Activated gamma-delta T cell treated with anti-CD3 and anti-CD28 coated beads, Interleukin-2, amount 50 U/mL, for 16 hours (primary cell): ENCODE measurements around the gene SEPTIN1.
"Not testable (repeated sequence)": the region's sequence is repeated elsewhere in the genome, so short reads cannot be mapped to it uniquely, and the experiment has no call there.

ENCODE experiments used
- DNase-seq: peaks from one replicate; pipeline ENCODE4 v3.0.0-alpha.2; 2020; ENCODE audit warnings: low read depth

Gene SEPTIN1

DNA sequence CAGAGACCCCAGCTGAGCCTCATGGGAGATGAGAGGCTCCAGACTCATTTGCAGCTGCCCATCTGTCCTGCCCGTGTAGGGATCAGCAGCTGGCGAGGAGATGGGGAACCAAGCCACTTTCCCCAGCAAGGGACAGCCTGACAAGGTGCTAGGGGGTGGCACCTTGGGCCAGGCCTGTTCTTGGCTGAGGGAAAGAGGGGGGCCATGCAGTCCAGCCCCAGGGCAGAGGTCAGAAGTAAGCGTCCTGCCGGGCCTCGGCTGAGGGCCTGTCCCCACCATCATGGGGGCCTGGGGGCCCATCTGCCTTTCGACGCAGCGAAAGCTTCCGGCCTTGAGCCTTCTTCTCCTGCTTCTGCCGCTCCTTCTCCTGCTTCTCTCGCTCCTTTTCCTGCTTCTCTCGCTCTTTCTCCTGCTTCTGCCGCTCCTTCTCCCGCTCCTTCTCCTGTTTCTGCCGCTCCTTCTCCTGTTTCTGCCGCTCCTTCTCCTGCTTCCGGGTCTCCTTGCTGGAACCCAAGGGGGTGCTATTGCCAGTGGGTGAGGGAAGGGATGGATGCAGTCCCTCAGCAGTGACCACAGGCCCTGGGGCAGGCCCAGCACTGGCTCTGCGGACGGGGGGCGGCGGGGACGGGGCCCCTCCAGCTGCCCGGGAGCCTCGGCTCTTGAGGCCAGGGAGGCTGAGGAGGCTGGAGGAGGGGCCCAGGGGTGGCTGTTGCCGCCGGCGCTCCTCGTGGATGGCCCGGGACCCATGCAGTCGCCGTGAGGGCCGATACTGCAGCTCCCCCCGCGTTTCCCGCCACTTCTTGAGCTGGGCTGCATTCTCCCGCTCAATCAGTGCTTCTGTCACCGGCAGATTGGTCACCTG, 24.4 kb downstream of the SEPTIN1 start:
- no peak for DNase-seq

DNA sequence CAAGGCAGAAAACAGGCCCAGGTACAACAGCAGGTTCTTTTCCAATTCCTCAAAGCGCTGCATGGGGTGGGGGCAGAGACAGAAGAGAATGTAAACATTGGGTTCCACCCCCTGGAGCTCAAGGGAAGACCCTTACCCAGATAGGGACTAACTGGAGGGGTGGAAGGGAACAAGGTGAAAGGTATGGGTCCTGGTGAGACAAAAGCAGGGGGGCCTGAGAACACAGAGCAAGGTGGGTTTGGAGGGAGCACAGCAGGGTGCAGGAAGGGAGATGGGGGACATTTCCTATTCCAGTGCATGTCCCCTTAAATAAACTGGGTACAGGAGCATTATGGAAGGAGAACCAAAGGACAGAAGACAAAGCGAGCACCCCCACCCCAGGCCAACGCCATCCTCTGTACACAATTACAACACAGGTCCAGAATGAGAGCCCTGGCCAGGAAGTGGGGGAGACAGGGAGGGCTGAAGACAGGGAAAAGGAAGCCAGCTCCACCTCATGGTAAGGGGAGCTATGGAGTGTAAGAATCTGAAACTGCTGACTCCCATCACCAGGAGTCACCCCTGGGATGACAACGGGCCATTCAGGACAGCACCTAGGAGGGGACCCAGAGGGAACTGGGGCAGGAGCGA, 25.2 kb downstream of the SEPTIN1 start:
- no peak for DNase-seq

DNA sequence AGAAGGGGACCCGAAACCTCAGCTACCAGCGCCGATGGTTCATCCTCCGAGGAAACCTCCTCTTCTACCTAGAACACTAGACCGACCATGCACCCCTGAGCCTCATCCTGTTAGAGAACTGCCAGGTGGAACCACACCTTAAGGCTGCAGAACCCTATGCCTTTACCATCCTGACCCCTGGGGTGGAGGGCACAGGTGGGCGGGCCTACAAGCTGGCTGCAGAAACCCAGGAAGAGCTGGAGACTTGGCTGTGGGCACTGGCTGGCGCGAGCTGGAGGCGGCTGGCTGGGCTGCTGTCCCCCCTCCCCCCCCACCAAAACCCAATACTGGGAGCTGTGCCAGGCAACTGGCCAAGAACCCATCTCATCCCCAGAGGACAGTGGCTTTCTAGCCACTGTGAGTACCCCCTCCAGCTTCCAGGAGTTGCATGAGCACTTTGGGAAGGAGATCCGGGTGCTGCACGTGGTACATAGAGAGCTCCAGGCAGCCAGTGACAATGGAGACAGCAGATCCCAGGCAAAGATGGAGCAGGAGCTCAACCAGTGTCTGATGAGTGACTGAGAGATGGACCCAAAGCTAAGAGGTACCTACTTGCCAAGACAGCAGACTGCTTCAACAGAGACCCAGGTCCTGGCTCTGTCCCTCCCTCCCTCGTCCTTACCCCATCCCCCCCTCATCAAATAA, 25.8 kb downstream of the SEPTIN1 start:
- DNase-seq, result no peak

DNA sequence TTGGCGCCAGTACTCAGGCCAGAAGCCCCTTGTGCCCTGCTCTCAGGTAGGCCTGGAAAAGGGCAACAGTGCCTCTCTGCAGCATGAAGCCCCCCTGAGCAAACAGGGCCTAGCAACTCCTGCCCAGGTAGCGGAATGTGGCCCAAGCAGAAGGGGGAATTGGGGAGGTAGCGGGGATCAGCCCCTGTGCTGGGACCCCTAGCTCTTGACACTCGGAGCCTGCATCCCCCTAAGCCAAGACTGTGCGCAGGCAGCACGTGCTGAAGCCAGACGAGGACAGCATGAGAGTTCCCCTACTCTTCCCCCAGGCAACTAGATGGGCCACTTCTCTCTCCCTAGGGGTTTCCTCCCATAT, 26.4 kb downstream of the SEPTIN1 start:
- DNase-seq, result no peak

DNA sequence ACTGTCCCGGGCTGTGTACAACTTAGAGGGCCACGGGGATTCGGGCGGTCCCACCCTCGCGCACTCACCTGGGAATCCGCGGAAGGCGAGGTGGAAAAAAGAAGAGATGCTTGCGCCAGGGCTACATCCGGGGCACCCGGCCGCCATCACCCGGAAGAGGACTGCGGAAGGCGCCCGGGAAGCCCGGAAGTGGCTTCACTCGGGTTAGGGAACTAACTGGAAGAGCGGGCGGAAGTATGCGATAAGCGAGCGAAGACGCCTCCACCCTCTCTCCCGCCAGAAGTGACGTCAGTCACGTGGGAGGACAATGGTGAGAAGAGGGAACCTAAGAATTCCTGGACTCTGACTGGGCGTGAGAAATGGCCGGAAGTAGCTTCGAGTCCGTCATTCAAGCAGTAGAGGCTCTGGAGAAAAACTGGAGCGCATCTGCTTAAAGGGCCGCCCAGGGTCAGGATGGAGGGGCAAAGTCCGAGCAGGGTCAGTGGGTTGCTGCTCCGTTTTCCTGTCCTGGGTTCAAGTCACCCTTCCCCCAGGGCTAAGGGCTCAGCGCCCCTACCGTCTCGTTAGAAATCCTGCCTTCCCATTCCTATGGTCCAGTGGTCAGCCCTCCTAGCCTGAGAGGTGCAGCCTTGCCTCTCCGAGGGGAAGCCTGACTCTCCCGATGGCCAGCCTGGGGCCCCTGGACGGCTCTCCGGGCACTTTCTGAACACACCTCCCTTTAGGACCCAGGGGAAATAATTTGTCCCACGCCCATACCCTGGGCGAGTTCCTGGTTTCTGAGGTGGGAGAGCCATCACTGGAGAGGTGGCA, 27.0 kb downstream of the SEPTIN1 start, which contains the start of gene CD2BP2:
TSS of gene CD2BP2 (minus strand) at position 165 of the 810 bp plus-strand sequence. CDS start 627 bp downstream, outside the sequence.
- peak; percentile 79 for DNase-seq

DNA sequence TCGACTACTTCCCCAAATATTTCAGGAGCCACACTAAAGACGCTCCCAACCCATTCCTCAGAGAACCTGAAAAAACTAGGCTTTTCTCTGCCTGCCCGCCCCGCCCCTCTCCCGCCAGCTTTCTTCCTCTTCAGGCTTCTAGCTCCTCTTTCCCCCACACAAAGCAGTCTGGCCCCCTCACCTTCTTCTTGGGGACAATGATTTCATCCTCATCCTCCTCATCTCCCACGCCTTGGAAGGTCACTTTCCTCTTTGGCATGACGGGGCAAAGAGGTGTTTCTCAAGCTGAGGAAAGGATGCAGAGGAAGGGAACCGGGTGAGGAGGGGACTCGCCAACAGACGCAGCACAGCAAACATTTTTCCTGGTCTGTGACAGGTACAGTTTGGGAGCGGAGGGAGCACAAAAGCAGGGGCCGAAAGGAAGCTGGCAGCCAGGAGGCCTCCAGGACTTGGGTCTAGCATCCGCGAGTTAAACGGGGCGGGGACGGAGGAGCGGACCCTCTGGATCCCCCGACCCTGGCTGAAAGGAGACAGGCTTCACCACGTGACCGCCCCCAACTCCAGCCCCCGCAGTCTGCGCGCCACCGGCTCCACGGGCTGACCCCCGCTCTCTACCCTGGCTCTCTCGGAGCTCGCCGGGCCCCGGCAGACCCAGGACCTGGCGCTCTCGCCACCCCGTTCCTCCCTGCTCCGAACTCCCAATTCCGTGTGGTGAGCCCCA, 27.8 kb downstream of the SEPTIN1 start:
- no peak for DNase-seq

DNA sequence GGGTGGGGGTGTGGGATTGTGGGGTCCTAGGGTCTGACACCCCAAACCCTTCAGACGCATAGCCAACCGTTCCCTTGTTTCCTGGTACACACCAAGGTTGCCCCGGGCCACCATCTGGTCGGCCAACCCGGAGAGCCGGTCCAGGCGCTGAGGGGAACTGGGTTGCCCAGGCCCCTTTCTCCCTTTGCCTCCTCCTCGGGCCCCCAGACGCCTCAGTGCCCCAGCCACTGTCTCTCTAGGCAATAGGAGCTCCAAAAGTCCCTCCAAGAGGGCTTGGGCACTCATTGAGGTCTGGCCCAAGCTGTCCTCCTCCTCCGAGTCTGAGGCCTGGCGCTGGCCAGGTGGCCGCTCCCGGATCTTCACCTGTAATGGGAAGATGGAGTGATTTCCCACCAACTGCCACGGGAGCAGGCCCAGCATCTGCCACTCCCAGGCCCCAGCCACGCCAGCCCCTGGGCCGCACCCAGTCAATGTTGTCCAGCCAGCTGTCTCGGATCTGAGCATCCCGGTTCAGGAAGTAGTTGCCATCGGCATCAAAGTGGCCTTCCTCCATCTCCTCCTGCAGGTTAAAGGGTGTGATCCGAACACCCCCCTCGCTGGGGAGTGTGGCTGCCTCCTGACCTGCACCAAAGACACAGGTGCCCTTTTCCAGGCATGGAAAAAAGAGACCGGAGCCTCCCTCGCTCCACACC, 28.8 kb downstream of the SEPTIN1 start:
- DNase-seq, result no peak

DNA sequence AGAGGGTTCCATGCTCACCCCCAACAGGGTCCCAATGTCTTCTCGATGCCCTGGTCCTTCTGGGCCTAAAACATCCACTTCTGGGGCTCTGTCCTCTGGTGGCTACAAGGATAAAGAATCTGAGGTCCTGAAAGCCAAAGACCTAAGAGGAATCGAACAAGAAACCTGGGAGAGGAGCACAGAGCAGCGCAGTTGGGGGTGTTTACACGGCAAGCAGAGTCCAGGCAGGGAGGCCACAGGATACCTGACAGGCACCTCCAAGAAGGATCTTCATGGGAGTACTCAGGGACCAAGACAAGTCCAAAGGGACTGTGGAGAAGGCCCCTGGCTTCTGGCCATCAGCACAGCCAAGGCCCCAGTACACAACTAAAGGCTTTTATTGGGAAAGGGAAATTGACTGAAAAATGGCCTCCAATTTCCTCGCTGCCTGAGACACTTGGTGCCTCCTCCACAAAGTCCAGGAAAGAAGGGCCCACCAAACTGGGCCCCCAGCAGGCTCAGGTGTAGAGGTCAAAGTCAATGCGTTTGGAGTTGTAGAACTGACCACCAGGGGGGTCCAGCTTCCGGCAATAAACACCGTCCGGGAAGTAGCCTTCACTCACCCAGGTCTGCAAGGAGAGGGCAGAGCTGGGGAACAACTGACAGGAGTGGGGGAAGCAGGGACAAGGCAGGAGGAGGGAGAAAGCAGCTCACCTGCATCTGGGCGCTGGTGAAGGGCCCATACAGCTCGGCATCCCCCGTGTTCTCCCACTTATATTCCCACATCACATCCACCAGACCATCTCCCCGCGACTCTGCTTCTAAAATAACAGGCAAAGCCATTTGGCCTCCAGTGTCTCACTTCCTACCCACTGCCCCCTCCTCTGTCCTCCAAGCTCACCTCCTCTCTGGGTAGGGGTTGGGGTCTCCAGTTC, 29.6 kb downstream of the SEPTIN1 start:
- DNase-seq, result no peak

DNA sequence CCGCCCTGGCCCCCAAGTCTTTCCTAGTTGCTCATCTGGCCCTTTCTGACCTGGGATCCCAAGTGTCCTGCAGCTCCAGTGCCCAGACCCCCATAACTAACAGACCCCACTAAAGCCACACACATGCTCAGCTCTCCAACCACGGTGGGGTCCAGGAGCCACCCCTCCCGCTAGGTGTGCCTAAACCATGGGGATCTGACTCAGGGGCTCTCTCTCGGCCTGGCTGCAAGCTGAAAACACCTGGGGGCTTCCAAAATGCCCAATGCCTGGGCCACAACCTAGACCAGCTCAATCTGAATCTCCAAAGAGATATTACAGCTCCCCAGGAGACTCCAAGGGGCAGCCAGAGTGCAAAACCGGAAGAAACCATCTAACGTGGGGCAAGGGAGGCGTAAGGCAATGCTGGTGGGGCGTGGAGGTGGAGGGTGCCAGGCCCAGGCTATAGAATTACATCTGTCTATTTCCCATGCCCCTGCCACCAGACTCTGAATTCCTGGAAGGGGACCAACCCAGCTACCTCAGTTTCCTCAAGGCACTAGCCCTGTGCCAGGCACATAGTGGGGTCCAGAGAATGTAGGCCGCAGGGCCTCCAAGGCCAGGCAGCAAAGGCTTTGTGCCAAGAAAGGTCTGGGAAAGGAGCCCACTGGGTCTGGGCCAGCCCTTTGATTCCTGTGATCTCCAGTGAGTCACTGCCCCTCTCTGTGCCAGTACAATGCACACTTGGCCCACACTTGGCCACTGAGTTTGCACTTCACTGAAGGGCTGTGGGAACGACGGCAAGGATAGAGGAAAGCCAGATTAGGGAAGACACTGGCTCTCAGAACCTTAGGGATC, 30.6 kb downstream of the SEPTIN1 start:
- DNase-seq, result no peak

DNA sequence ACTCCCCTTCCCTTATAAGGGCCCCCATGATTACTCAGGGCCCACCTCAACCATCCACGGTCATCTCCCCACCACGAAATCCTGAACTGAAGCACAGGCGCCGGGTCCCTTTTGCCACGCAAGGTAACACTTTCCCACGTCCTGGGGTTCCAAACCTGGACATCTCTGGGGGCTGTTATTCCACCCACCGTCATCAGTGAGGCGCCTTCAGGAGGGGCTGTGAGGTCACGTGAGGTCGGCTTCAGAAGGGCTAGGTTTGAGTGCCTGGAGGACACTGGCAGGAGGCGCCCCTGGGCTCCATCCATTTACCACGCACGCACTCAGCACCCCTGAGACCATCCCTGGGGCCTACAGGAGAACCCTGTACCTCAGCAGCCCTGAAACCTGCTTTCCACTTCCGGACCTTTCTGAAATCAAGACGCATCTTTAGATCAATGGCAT, 31.3 kb downstream of the SEPTIN1 start:
- DNase-seq, result no peak

DNA sequence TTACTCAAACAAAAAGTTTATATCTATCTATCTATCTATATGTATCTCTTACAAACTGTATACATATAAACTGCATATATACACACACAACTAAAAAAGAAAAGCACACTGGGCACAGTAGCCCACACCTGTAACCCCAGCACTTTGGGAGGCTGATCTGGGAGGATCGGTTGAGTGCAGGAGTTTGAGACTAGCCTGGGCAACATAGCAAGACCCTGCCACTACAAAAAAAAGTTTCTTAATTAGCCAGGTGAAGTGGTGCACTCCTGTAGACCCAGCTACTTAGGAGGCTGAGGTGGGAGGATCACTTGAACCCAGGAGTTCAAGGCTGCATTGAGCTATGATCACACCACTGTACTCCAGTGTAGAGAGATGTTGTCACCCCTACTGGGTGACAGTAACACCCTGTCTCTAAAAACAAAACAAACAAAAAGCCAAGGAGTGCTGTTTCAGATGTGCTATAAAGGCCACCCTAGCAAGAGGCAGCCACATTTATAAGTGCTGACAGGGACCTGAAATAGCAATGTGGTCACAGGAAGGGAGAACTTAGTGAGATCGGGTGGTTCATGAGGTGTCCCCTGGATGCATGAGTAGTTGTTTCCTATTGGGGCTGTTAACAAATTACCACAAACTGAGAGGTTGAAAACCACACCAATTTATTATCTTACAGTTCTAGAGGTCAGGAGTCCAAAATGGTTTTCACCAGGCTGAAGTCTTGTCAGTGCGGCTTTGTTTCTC, 32.1 kb downstream of the SEPTIN1 start:
- DNase-seq, result no peak

DNA sequence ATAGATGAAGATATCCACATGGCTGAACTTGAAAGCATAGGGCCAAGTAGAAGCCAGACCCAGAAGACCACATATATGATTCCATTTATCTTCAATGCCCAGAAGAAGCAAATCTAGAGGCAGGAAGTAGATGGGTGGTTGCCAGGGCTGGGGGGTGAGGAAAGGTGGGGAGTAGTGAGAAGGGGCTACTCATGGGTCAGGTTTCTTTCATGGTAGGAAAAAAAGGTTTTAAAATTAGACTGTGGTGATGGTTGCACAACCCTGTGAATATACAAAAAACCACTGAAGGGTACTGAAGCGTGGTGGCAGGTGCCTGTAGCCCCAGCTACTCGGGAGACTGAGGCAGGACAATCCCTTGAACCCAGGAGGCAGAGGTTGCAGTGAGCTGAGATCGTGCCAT, 32.7 kb downstream of the SEPTIN1 start:
- no peak for DNase-seq

DNA sequence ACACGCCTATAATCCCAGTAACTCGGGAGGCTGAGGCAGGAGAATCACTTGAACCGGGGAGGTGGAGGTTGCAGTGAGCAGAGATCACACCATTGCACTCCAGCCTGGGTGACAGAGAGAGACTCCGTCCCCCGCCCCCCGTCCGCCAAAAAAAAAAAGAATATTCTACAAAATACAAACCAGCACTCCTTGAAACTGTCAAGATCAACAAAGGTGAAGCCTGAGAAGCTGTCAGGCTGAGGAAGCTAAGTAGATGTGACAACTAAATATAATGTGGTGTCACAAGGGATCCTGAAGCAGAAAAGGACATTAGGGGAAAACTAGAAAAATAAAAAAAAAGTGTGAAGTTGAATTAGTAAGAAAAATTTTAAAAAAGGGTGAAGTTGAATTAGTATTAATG, 33.4 kb downstream of the SEPTIN1 start:
- no peak for DNase-seq

DNA sequence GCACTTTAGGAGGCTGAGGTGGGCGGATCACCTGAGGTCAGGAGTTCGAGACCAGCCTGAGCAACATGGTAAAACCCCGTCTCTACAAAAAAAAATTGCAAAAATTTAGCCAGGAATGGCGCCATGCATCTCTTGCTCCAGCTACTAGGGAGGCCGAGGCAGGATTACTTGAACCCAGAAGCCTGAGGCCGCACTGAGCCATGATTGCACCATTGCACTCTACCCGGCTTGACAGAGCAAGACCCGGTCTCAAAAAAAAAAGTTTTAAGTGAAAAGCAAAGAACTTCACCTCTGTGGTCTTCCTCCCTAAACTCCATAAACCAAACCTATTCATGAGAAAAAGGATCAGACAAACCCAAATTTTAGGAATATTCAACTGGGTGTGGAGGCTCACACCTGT, 34.2 kb downstream of the SEPTIN1 start:
- no peak for DNase-seq

DNA sequence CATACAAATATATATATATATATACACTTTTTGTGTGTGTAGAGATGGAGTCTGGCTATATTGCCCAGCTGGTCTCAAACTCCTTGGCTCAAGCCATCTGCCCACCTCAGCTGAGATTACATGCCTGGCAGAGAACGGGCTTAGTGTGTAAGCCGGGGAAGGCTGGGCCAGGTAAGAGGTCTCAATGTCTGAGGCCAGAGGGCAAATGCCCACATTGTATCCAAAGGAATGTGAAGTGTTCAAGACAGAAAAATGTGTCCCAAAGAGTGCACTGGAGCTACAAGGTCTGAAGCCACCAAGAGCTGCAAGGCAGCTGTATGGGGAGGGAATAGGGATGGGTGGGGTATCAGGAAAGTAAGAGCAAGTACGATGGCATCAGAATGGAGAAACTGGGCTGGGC, 36.1 kb downstream of the SEPTIN1 start:
- no peak for DNase-seq

DNA sequence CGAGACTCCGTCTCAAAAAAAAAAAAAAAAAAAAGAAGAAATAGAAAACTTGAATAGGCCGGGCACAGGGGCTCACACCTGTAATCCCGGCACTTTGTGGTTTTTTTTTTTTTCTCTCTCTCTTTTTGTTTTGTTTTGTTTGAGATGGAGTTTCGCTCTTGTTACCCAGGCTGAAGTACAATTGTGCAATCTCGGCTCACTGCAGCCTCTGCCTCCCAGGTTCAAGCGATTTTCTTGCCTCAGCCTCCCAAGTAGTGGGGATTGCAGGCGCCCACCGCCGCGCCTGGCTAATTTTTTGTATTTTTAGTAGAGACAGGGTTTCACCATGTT, 38.9 kb downstream of the SEPTIN1 start:
- DNase-seq, result not testable (repeated sequence)

DNA sequence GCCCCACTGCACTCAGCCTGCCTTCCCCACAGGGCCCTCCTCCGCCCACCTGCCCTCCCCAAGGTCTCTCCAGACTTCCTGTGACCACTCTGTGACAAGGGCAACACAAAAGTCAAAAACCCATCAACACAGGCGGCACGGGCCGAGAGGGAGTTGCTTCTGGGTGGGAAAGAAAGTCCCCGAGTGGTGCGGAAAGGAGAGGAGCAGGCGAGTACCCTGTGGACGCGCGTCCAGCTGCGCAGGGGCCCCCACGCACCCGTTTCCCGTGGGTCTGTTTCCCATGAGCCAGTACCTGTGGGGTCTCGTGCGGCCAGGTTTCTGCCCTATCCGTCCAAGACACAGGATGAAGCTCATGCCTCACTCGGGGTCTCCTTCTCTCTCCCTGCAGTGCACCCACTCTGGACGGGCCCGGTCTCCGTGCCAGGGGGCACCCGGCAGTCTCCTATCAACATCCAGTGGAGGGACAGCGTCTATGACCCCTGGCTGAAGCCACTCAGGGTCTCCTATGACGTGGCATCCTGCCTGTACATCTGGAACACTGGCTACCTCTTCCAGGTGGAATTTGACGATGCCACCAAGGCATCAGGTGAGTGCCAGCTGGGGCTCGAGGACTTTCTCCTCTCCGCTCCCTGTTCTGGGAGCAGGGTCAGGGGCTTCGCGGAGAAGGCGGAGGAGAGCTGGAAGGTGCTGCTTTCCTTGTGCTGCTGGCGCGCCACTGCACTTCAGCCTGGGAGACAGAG, 39.4 kb downstream of the SEPTIN1 start:
- no peak for DNase-seq

DNA sequence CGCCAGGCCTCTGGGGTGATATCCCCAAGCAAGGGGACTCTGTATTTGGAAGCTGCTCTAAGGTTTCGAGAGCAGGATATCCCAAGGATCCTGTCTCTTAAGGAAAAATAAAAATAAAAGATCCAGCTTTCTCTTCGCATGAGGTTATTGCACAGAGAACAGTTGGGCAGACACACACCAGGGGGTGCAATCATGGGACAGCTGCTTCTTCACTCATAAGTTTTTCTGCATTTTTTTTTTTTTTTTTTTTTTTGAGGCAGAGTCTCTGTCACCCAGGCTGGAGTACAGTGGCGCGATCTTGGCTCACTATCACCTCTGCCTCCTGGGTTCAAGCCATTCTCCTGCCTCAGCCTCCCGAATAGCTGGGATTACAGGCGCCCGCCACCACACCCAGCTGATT, 40.4 kb downstream of the SEPTIN1 start:
- DNase-seq, result not testable (repeated sequence)
